ENCODE data around the gene P2RY2. TPM values are rescaled to one million over a fixed set of nuclear protein-coding genes. Genes with fewer than 3 reads are reported as not detected.
"Not testable (repeated sequence)": the region's sequence is repeated elsewhere in the genome, so short reads cannot be mapped to it uniquely, and the experiment has no call there.

Gene P2RY2
- total RNA-seq, 2 donors from 2014 or later = 2.0 to 2.1 TPM

DNA sequence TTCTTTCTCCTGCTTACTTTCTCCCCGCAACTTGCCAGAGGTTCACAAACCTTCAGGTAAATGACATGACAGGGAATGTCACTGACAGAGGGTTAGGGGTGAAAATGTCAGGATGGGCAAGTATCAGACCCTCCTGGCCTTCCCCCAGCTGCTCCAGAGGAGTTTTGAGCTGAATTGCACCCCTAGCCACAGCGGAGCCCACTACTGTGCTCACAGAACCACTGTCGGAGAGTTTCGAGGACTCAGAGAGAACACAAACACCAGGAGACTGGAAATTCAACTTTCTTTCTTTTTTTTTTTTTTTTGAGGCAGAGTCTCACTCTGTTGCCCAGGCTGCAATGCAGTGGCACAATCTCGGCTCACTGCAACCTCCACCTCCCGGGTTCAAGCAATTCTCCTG, 21.5 kb upstream of the P2RY2 start:
- WGBS, 2 donors = 89 to 95% methylated on average over 6 of the region's 6 CpGs
- intact Hi-C loops (cut with DNase I) = no loop called here
- no peaks in the 10 kb centered on the region for H3K9me3 ChIP-seq
- no peaks in the 10 kb centered on the region for H3K27me3 ChIP-seq
- no peaks in the 10 kb centered on the region for H3K36me3 ChIP-seq (replicated peaks in 1 of 2; ENCODE audit: insufficient read depth in 1 of 2, low read depth in 2 of 2)
- TF ChIP-seq POLR2A (IDR thresholded peaks at IDR 0.05) = no peak
- TF ChIP-seq, protein P1, sequence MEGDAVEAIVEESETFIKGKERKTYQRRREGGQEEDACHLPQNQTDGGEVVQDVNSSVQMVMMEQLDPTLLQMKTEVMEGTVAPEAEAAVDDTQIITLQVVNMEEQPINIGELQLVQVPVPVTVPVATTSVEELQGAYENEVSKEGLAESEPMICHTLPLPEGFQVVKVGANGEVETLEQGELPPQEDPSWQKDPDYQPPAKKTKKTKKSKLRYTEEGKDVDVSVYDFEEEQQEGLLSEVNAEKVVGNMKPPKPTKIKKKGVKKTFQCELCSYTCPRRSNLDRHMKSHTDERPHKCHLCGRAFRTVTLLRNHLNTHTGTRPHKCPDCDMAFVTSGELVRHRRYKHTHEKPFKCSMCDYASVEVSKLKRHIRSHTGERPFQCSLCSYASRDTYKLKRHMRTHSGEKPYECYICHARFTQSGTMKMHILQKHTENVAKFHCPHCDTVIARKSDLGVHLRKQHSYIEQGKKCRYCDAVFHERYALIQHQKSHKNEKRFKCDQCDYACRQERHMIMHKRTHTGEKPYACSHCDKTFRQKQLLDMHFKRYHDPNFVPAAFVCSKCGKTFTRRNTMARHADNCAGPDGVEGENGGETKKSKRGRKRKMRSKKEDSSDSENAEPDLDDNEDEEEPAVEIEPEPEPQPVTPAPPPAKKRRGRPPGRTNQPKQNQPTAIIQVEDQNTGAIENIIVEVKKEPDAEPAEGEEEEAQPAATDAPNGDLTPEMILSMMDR (IDR thresholded peaks at IDR 0.05) = no peak
- H3K4me3 ChIP-seq = no peak overlapping the region
- DNase-seq = no peak
- H3K27ac ChIP-seq = no peak overlapping the region
- peaks cover 7% of the 10 kb centered on the region for H3K4me1 ChIP-seq
- no peak for ATAC-seq

DNA sequence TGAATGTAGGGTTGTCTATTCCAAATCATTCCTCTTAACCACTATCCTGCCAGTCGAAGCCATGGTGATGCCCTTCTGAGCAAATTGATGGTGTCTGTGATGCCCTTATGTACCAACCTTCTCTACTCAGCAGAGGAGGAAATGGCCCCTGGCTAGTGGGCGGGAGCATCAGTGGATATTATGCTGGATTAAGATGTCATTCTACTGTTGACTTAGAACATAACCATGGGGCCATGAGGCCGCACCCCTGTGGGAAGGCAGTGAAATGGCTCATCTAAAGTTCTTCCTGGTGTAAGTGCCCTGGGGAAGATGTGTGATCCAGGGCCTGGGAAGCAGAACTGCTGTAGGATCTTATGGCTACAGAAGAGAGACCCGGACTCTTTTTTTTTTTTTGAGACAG, 20.7 kb upstream of the P2RY2 start:
- intact Hi-C loops (cut with DNase I) = no loop called here
- Histone ChIP-seq H3K4me1 (peaks cover 7% of the 10 kb centered on the region), H3K36me3 (replicated peaks in 1 of 2; ENCODE audit: insufficient read depth in 1 of 2, low read depth in 2 of 2) (no peaks in the 10 kb centered on the region), H3K4me3 (no peak overlapping the region), H3K27ac (no peak overlapping the region), H3K9me3 (no peaks in the 10 kb centered on the region), H3K27me3 (no peaks in the 10 kb centered on the region)
- ATAC-seq (no peak), DNase-seq (no peak)
- 81 to 89% methylated on average over 4 of the region's 4 CpGs for WGBS, 2 donors
- TF ChIP-seq POLR2A (IDR thresholded peaks at IDR 0.05) = no peak
- TF ChIP-seq, protein P1 (IDR thresholded peaks at IDR 0.05) = no peak

DNA sequence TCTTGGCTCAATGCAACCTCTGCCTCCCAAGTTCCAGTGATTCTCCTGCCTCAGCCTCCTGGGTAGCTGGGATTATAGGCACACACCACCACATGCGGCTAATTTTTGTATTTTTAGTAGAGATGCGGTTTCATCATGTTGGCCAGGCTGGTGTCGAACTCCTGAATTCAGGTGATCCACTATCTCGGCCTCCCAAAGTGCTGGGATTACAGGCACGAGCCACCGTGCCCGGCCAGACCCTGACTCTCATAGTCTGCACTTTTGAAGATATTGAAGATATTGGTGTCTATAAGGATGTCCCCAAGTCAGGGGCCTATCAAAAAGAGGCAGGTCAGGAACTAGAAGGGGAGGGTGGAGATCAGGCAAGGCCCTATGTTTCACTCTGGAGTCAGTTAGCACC, 20.3 kb upstream of the P2RY2 start:
- H3K9me3 ChIP-seq; H3K27ac ChIP-seq; H3K4me1 ChIP-seq; ATAC-seq; H3K4me3 ChIP-seq; intact Hi-C loops (cut with DNase I); H3K36me3 ChIP-seq (replicated peaks in 1 of 2; ENCODE audit: insufficient read depth in 1 of 2, low read depth in 2 of 2); H3K27me3 ChIP-seq; DNase-seq: not testable (repeated sequence)
- 92 to 98% methylated on average over 7 of the region's 7 CpGs for WGBS, 2 donors

DNA sequence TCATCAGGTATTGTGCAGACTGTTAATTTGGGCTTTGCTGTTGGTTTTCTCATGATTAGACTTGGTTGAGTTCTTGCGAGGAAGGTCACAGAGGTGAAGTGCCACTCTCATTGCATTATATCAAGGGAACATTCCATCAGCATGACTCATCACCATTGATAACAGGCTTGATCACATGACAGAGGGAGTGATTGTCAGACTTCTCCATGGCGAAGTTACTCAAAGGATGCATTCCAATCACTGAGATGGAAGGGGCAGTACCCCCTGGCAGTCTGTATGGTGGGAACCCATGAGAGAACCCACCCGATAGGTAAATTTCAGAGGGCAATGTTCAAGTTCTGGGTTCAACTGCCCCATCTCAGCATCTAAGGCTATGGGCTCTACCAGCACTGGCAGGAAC, 19.4 kb upstream of the P2RY2 start:
- Histone ChIP-seq H3K9me3 (no peaks in the 10 kb centered on the region), H3K36me3 (replicated peaks in 1 of 2; ENCODE audit: insufficient read depth in 1 of 2, low read depth in 2 of 2) (no peaks in the 10 kb centered on the region), H3K4me1 (peaks cover 7% of the 10 kb centered on the region), H3K27me3 (no peaks in the 10 kb centered on the region), H3K4me3 (no peak overlapping the region), H3K27ac (peak overlapping the region in 1 of 4 donors; percentile 17)
- TF ChIP-seq, protein P1 (IDR thresholded peaks at IDR 0.05) = no peak
- no peak for TF ChIP-seq POLR2A (IDR thresholded peaks at IDR 0.05)
- ATAC-seq (peak; percentile 74), DNase-seq (no peak)
- 39 to 48% methylated on average over 2 to 3 of the region's 3 CpGs for WGBS, 2 donors
- intact Hi-C loops (cut with DNase I) = no loop called here

DNA sequence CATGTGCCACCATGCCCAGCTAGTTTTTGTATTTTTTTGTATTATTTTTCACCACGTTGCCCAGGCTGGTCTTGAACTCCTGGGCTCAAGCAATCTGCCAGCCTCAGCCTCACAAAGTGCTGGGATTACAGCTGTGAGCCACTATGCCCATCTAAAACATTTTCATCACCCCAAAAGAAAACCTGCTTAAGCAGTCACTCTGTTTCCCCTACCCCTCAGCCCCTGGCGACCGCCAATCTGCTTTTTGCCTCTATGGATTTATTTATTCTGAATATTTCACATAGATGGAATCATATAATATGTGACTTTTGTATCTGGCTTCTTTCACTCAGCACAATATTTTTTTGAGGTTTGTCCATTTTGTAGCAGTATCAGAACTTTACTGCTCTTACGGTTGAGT, 18.6 kb upstream of the P2RY2 start:
- H3K27ac ChIP-seq = no peak overlapping the region
- H3K4me1 ChIP-seq = peaks cover 7% of the 10 kb centered on the region
- no peaks in the 10 kb centered on the region for H3K27me3 ChIP-seq
- no peaks in the 10 kb centered on the region for H3K36me3 ChIP-seq (replicated peaks in 1 of 2; ENCODE audit: insufficient read depth in 1 of 2, low read depth in 2 of 2)
- no peak overlapping the region for H3K4me3 ChIP-seq
- ATAC-seq = no peak
- 72 to 76% methylated on average over 4 of the region's 4 CpGs for WGBS, 2 donors
- no peak for TF ChIP-seq POLR2A (IDR thresholded peaks at IDR 0.05)
- TF ChIP-seq, protein P1 (IDR thresholded peaks at IDR 0.05) = no peak
- DNase-seq = no peak
- no peaks in the 10 kb centered on the region for H3K9me3 ChIP-seq
- intact Hi-C loops (cut with DNase I) = no loop called here
